ENCODE results near the gene ZNF318. TPM values are rescaled to one million over a fixed set of nuclear protein-coding genes. Genes with fewer than 3 reads are reported as not detected.

ZNF318 gene
- total and polyA plus RNA-seq, 10 of the 15 experiments (the other 5 are each of a cell fraction or from before 2014, with no cell fraction given) = 3.4 to 79.8 (median 13.7) TPM

DNA sequence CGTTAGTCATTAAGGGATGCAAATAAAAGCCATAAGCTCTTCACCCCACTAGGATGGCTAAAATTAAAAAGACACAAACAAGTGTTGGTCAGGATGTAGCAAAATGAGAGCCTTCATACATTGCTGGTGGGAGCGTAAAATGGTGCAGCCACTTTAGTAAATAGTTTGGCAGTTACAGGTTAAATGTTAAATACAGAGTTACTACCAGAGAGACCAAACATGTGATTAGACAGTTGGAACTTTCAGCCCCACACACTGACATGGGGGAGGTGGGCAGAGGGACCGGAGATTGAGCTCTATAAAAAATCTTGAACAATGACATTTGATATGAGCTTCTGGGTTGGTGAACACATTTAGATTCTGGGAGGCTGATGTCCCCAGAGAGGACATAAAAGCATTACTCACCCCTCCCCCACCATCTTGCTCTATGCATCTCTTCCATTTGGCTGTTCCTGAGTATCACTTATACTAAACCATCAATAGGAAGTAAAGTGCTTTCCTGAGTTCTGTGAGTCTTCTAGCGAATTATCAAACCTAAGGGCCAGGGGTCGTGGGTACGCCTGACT is 20.4 kb upstream of the ZNF318 start:
- SMC1A ChIA-PET (ENCODE audit: uncharacterized antibody, unreplicated experiment) = interaction anchor here (0.6 to 27.6 kb wide), 12 partner anchors 8 to 213 kb away, joined by 3 to 616 read pairs (median 3); partner anchors contain the start of gene ZNF318
- H3K4me2 ChIP-seq (ENCODE audit: control insufficient read depth, insufficient read depth) = no peak overlapping the region
- H3K9me3 ChIP-seq (replicated peaks; ENCODE audit: control insufficient read depth, insufficient read depth, low read length) = no peaks in the 10 kb centered on the region
- in situ Hi-C loops (cut with MboI) (no loop called here), intact Hi-C loops (cut with micrococcal nuclease; ENCODE audit: unreplicated experiment) (loop anchor here (10.0 kb wide), 1 partner anchor 615 kb away; no protein-coding TSS in a partner anchor)
- CTCF ChIA-PET = interaction anchor here (0.7 to 2.3 kb wide), 11 partner anchors 8 to 120 kb away, joined by 3 to 9 read pairs (median 6); partner anchors contain the start of genes CRIP3 and LRRC73
- no peak for ATAC-seq
- peak; percentile 27 for FAIRE-seq
- no TSS peak for BruUV-seq (replicated peaks)
- H3K27ac ChIP-seq (ENCODE audit: control insufficient read depth, insufficient read depth) = no peak overlapping the region
- H3K4me3 ChIP-seq = no peak overlapping the region
- no peak for DNase-seq (ENCODE audit: low read depth, low spot score)
- no peaks in the 10 kb centered on the region for H4K20me1 ChIP-seq (ENCODE audit: control insufficient read depth, insufficient read depth)
- no peaks in the 10 kb centered on the region for H3K36me3 ChIP-seq (ENCODE audit: control insufficient read depth in 2 of 2, insufficient read depth in 2 of 2, low read length in 1 of 2)
- H3K79me2 ChIP-seq (ENCODE audit: control insufficient read depth, insufficient read depth, low read length) = peaks cover 46% of the 10 kb centered on the region
- TF ChIP-seq RBBP5 (conservative IDR thresholded peaks at IDR 0.05) (no peak), HCFC1 (IDR thresholded peaks at IDR 0.05; ENCODE audit: low read length) (no peak), GABPA (IDR thresholded peaks at IDR 0.05; ENCODE audit: low read depth) (no peak), ZNF217 (IDR thresholded peaks at IDR 0.05) (no peak), ZNF207 (IDR thresholded peaks at IDR 0.05; ENCODE audit: borderline replicate concordance) (no peak)
- TF ChIP-seq, protein P1, sequence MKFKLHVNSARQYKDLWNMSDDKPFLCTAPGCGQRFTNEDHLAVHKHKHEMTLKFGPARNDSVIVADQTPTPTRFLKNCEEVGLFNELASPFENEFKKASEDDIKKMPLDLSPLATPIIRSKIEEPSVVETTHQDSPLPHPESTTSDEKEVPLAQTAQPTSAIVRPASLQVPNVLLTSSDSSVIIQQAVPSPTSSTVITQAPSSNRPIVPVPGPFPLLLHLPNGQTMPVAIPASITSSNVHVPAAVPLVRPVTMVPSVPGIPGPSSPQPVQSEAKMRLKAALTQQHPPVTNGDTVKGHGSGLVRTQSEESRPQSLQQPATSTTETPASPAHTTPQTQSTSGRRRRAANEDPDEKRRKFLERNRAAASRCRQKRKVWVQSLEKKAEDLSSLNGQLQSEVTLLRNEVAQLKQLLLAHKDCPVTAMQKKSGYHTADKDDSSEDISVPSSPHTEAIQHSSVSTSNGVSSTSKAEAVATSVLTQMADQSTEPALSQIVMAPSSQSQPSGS (IDR thresholded peaks at IDR 0.05; ENCODE audit: low read length) = no peak
- no peaks in the 10 kb centered on the region for H3K27me3 ChIP-seq (replicated peaks in 1 of 2; ENCODE audit: control insufficient read depth in 2 of 2, insufficient read depth in 2 of 2, low read length in 1 of 2)
- peaks cover 21% of the 10 kb centered on the region for H3K4me1 ChIP-seq (ENCODE audit: control insufficient read depth, insufficient read depth, low read length)
- no peak overlapping the region for H2AFZ ChIP-seq (ENCODE audit: control insufficient read depth, low read depth, low read length)
- RAD21 ChIA-PET (ENCODE audit: unreplicated experiment) = interaction anchor here (1.1 to 7.5 kb wide), 4 partner anchors 13 to 34 kb away, joined by 4 to 57 read pairs (median 16); partner anchors contain the start of gene ZNF318
- H3K9ac ChIP-seq (ENCODE audit: control insufficient read depth, insufficient read depth, low read length) = no peak overlapping the region
- POLR2A ChIA-PET = interaction anchor here (0.6 to 7.8 kb wide), 6 partner anchors 11 to 460 kb away, joined by 3 to 91 read pairs (median 4); partner anchors contain the start of genes CNPY3 and ZNF318
- 74% methylated on average over 6 of the region's 6 CpGs for WGBS (ENCODE audit: insufficient coverage, insufficient replicate concordance, low lambda C conversion rate, missing lambda C conversion rate)
